Activated T-cell treated with anti-CD3 and anti-CD28 coated beads, Interleukin-2, amount 50 U/mL, for 72 hours (primary cell): ENCODE data around the gene NAXD. TPM values are rescaled to one million over a fixed set of nuclear protein-coding genes. Genes with fewer than 3 reads are reported as not detected.
"Not testable (repeated sequence)": the region's sequence is repeated elsewhere in the genome, so short reads cannot be mapped to it uniquely, and the experiment has no call there.

Experiments
- ATAC-seq, 2 donors: fragments of 150-1000 bp; cut with Tn5 transposase; replicated peaks in 1 of 2; 2 replicates each; pipeline ENCODE4 v1.10.0; 2021; ENCODE audit warnings: moderate library complexity in 2 of 2, mild to moderate bottlenecking in 1 of 2
- DNase-seq, 2 donors: peaks; one replicate each; pipeline ENCODE4 v3.0.0; 2021 to 2022; ENCODE audit warnings: mixed read lengths in 1 of 2
- H3K27ac Mint-ChIP-seq: one replicate; pipeline ENCODE4 v1.8.0; 2022; ENCODE audit warnings: mild to moderate bottlenecking, moderate library complexity, mixed read lengths
- H3K27me3 Mint-ChIP-seq: one replicate; pipeline ENCODE4 v1.8.0; 2022; ENCODE audit warnings: low read depth, mixed read lengths
- H3K36me3 Mint-ChIP-seq, 2 donors: one replicate each; pipeline ENCODE4 v1.8.0; 2022; ENCODE audit warnings: mixed read lengths in 2 of 2, mild to moderate bottlenecking in 1 of 2; ENCODE audit not compliant: insufficient read depth in 2 of 2
- H3K4me1 Mint-ChIP-seq: one replicate; pipeline ENCODE4 v1.8.0; 2022; ENCODE audit warnings: low read depth, mixed read lengths
- H3K4me3 Mint-ChIP-seq, 2 donors: one replicate each; pipeline ENCODE4 v1.8.0; 2022; ENCODE audit warnings: mild to moderate bottlenecking in 2 of 2, mixed read lengths in 2 of 2, moderate library complexity in 2 of 2
- H3K9me3 Mint-ChIP-seq, 2 donors: one replicate each; pipeline ENCODE4 v1.8.0; 2022; ENCODE audit warnings: mixed read lengths in 2 of 2
- total RNA-seq, 2 donors: library from RNA; stranded (reverse); gene quantifications; one replicate each; pipeline ENCODE4 v1.2.3, GENCODE V29; 2022

Gene NAXD
- total RNA-seq, 2 donors from 2014 or later: 27.4 to 29.4 TPM

GRCh38 chr13:110658218-110658911, 43.0 kb downstream of the NAXD start:
- not testable (repeated sequence) for H3K27me3 Mint-ChIP-seq, DNase-seq, H3K9me3 Mint-ChIP-seq
- ATAC-seq: peak; percentile 52 to 67
- Mint-ChIP-seq H3K4me3 (peak overlapping the region in 1 of 2 donors; percentile 8), H3K27ac (peak overlapping the region; percentile 0), H3K36me3 (peaks cover 21 to 56% of the 10 kb centered on the region in 2 donors), H3K4me1 (peaks cover 38% of the 10 kb centered on the region)

GRCh38 chr13:110661256-110661655, 45.9 kb downstream of the NAXD start:
- ATAC-seq (no peak), DNase-seq (no peak)
- H3K27me3 Mint-ChIP-seq: no peaks in the 10 kb centered on the region
- H3K27ac Mint-ChIP-seq: no peak overlapping the region
- H3K4me3 Mint-ChIP-seq: no peak overlapping the region
- peaks cover 29% of the 10 kb centered on the region for H3K4me1 Mint-ChIP-seq
- H3K9me3 Mint-ChIP-seq: peaks cover 2 to 4% of the 10 kb centered on the region in 2 donors
- peaks cover 22 to 54% of the 10 kb centered on the region in 2 donors for H3K36me3 Mint-ChIP-seq

GRCh38 chr13:110662091-110662490, 46.7 kb downstream of the NAXD start:
- H3K9me3 Mint-ChIP-seq: peaks cover 2 to 4% of the 10 kb centered on the region in 2 donors
- peaks cover 25% of the 10 kb centered on the region for H3K4me1 Mint-ChIP-seq
- no peak overlapping the region for H3K27ac Mint-ChIP-seq
- no peak for DNase-seq
- H3K36me3 Mint-ChIP-seq: peaks cover 22 to 59% of the 10 kb centered on the region in 2 donors
- ATAC-seq: no peak
- H3K27me3 Mint-ChIP-seq: no peaks in the 10 kb centered on the region
- no peak overlapping the region for H3K4me3 Mint-ChIP-seq

GRCh38 chr13:110662777-110663443, 47.6 kb downstream of the NAXD start:
- Mint-ChIP-seq H3K4me1 (peaks cover 17% of the 10 kb centered on the region), H3K9me3 (peaks cover 2 to 3% of the 10 kb centered on the region in 2 donors)

GRCh38 chr13:110663491-110663890, 48.1 kb downstream of the NAXD start:
- ATAC-seq (no peak), DNase-seq (no peak)
- H3K36me3 Mint-ChIP-seq: peaks cover 18 to 57% of the 10 kb centered on the region in 2 donors
- H3K9me3 Mint-ChIP-seq: peaks cover 0 to 2% of the 10 kb centered on the region in 2 donors
- no peak overlapping the region for H3K27ac Mint-ChIP-seq
- no peak overlapping the region for H3K4me3 Mint-ChIP-seq
- peaks cover 11% of the 10 kb centered on the region for H3K4me1 Mint-ChIP-seq
- no peaks in the 10 kb centered on the region for H3K27me3 Mint-ChIP-seq

More at GRCh38 chr13:110662777-110663443, 47.6 kb downstream of the NAXD start:
- no peaks in the 10 kb centered on the region for H3K27me3 Mint-ChIP-seq
- H3K36me3 Mint-ChIP-seq: peaks cover 20 to 63% of the 10 kb centered on the region in 2 donors
- DNase-seq (no peak), ATAC-seq (no peak)
- no peak overlapping the region for H3K4me3 Mint-ChIP-seq
- no peak overlapping the region for H3K27ac Mint-ChIP-seq

GRCh38 chr13:110664041-110664440, 48.7 kb downstream of the NAXD start:
- Mint-ChIP-seq H3K36me3 (peaks cover 18 to 58% of the 10 kb centered on the region in 2 donors), H3K27ac (no peak overlapping the region), H3K27me3 (no peaks in the 10 kb centered on the region)

GRCh38 chr13:110664673-110665072, 49.3 kb downstream of the NAXD start:
- Mint-ChIP-seq H3K4me3 (no peak overlapping the region), H3K27ac (no peak overlapping the region)

More at GRCh38 chr13:110664041-110664440, 48.7 kb downstream of the NAXD start:
- peaks cover 0 to 2% of the 10 kb centered on the region in 2 donors for H3K9me3 Mint-ChIP-seq
- no peak overlapping the region for H3K4me3 Mint-ChIP-seq
- peaks cover 6% of the 10 kb centered on the region for H3K4me1 Mint-ChIP-seq
- ATAC-seq (no peak), DNase-seq (no peak)

GRCh38 chr13:110665491-110666254, 50.3 kb downstream of the NAXD start:
- Mint-ChIP-seq H3K36me3 (peaks cover 14 to 51% of the 10 kb centered on the region in 2 donors), H3K27me3 (no peaks in the 10 kb centered on the region), H3K27ac (no peak overlapping the region), H3K4me1 (no peaks in the 10 kb centered on the region), H3K4me3 (no peak overlapping the region), H3K9me3 (no peaks in the 10 kb centered on the region)
- ATAC-seq (no peak), DNase-seq (no peak)

More at GRCh38 chr13:110664673-110665072, 49.3 kb downstream of the NAXD start:
- Mint-ChIP-seq H3K4me1 (no peaks in the 10 kb centered on the region), H3K36me3 (peaks cover 16 to 55% of the 10 kb centered on the region in 2 donors), H3K9me3 (peaks cover 0 to 2% of the 10 kb centered on the region in 2 donors), H3K27me3 (no peaks in the 10 kb centered on the region)
- DNase-seq (no peak), ATAC-seq (no peak)

- no peaks in the 10 kb centered on the region for H3K9me3 Mint-ChIP-seq
- no peaks in the 10 kb centered on the region for H3K4me1 Mint-ChIP-seq
- no peak overlapping the region for H3K4me3 Mint-ChIP-seq
- no peak for ATAC-seq
- no peak overlapping the region for H3K27ac Mint-ChIP-seq
- DNase-seq: no peak
- peaks cover 17 to 52% of the 10 kb centered on the region in 2 donors for H3K36me3 Mint-ChIP-seq
- no peaks in the 10 kb centered on the region for H3K27me3 Mint-ChIP-seq
Observed at GRCh38 chr13:110666255-110666533, 50.8 kb downstream of the NAXD start.

- no peaks in the 10 kb centered on the region for H3K4me1 Mint-ChIP-seq
Observed at GRCh38 chr13:110669036-110669435, 53.7 kb downstream of the NAXD start.

GRCh38 chr13:110669814-110670213, 54.5 kb downstream of the NAXD start:
- peaks cover 12 to 46% of the 10 kb centered on the region in 2 donors for H3K36me3 Mint-ChIP-seq
- H3K27ac Mint-ChIP-seq, H3K4me3 Mint-ChIP-seq, H3K9me3 Mint-ChIP-seq, H3K4me1 Mint-ChIP-seq, ATAC-seq, DNase-seq, H3K27me3 Mint-ChIP-seq: not testable (repeated sequence)

More at GRCh38 chr13:110669036-110669435, 53.7 kb downstream of the NAXD start:
- no peak overlapping the region for H3K4me3 Mint-ChIP-seq
- no peaks in the 10 kb centered on the region for H3K27me3 Mint-ChIP-seq
- no peaks in the 10 kb centered on the region for H3K9me3 Mint-ChIP-seq
- no peak for DNase-seq
- no peak for ATAC-seq
- H3K36me3 Mint-ChIP-seq: peaks cover 10 to 41% of the 10 kb centered on the region in 2 donors
- no peak overlapping the region for H3K27ac Mint-ChIP-seq

- peak overlapping the region in 1 of 2 donors; percentile 36 for H3K4me3 Mint-ChIP-seq
- DNase-seq (peak; percentile 27 to 60), ATAC-seq (peak; percentile 72 to 81)
Observed at GRCh38 chr13:110676595-110677587, 61.5 kb downstream of the NAXD start.

More at GRCh38 chr13:110676595-110677587, 61.5 kb downstream of the NAXD start:
- H3K9me3 Mint-ChIP-seq: peaks cover 0 to 2% of the 10 kb centered on the region in 2 donors
- H3K27ac Mint-ChIP-seq: peak overlapping the region; percentile 86
- no peaks in the 10 kb centered on the region for H3K27me3 Mint-ChIP-seq
- peaks cover 23% of the 10 kb centered on the region for H3K4me1 Mint-ChIP-seq
- peaks cover 19 to 56% of the 10 kb centered on the region in 2 donors for H3K36me3 Mint-ChIP-seq
